Activated CD8-positive, alpha-beta T cell treated with anti-CD3 and anti-CD28 coated beads for 36 hours (primary cell): Measurements from ENCODE around the gene CRACDL. TPM values are rescaled to one million over a fixed set of nuclear protein-coding genes. Genes with fewer than 3 reads are reported as not detected.

ENCODE experiments used
- ATAC-seq: fragments of 200-7000 bp; cut with Tn5 transposase; one replicate; pipeline ENCODE4 v1.10.0; 2021; ENCODE audit warnings: mild to moderate bottlenecking, moderate library complexity
- CTCF ChIA-PET: fragments of 350-600 bp; sonication (Branson Sonifier 250); formaldehyde crosslinking; loops from one replicate; lab custom pipeline; 2021; ENCODE audit warnings: antibody characterized with exemption; lab: Charles Lee
- POLR2A ChIA-PET: fragments of 350-600 bp; sonication (Branson Sonifier 250); formaldehyde crosslinking; loops from one replicate; lab custom pipeline; 2021; ENCODE audit warnings: antibody characterized with exemption; lab: Charles Lee
- DNase-seq: peaks from one replicate; pipeline ENCODE4 v3.0.0-alpha.2; 2020
- H3K27ac Mint-ChIP-seq: one replicate; pipeline ENCODE4 v1.8.0; 2021; ENCODE audit warnings: mild to moderate bottlenecking, mixed read lengths
- H3K27me3 Mint-ChIP-seq: one replicate; pipeline ENCODE4 v1.8.0; 2021; ENCODE audit warnings: mixed read lengths
- H3K36me3 Mint-ChIP-seq: one replicate; pipeline ENCODE4 v1.8.0; 2021; ENCODE audit warnings: low read depth, mixed read lengths
- H3K4me1 Mint-ChIP-seq: one replicate; pipeline ENCODE4 v1.8.0; 2021; ENCODE audit warnings: low read depth, mixed read lengths
- H3K4me3 Mint-ChIP-seq: one replicate; pipeline ENCODE4 v1.8.0; 2021; ENCODE audit warnings: mild to moderate bottlenecking, moderate library complexity, mixed read lengths
- H3K9me3 Mint-ChIP-seq: one replicate; pipeline ENCODE4 v1.8.0; 2021; ENCODE audit warnings: mixed read lengths
- CTCF ChIP-seq: fragments of 200-600 bp; IDR thresholded peaks from one replicate; pipeline ENCODE4 v1.8.0; 2022; ENCODE audit warnings: antibody characterized with exemption, mild to moderate bottlenecking
- intact Hi-C: fragments of 100-400 bp; cut with micrococcal nuclease; formaldehyde crosslinking; loops from one replicate; pipeline ENCODE4 v1.10.0; 2022
- total RNA-seq, 2 experiments: library from RNA; stranded (reverse); gene quantifications; one replicate each; pipeline ENCODE4 v1.2.3, GENCODE V29; 2021

Gene CRACDL
- total RNA-seq, 2 experiments from 2014 or later = 0.09 to 0.38 TPM

- Mint-ChIP-seq H3K27me3 (peaks cover 43% of the 10 kb centered on the region), H3K27ac (no peak overlapping the region), H3K4me1 (peaks cover 5% of the 10 kb centered on the region), H3K36me3 (no peaks in the 10 kb centered on the region), H3K4me3 (no peak overlapping the region), H3K9me3 (no peaks in the 10 kb centered on the region)
- ChIA-PET CTCF (interaction anchor here (2.0 kb wide), 1 partner anchor 9 kb away, joined by 8 read pairs; no protein-coding TSS in a partner anchor), POLR2A (no interaction called here)
- ATAC-seq (no peak), DNase-seq (no peak)
- TF ChIP-seq CTCF = no peak
- intact Hi-C loops = loop anchor here (5.0 kb wide), 1 partner anchor 129 kb away; no protein-coding TSS in a partner anchor
These were observed 1.9 kb upstream of the CRACDL start for GRCh38 chr2:98937906-98938305.

- no peaks in the 10 kb centered on the region for H3K36me3 Mint-ChIP-seq
- no peaks in the 10 kb centered on the region for H3K9me3 Mint-ChIP-seq
- ATAC-seq (peak; percentile 52), DNase-seq (peak; percentile 62)
- H3K27ac Mint-ChIP-seq = no peak overlapping the region
- peaks cover 5% of the 10 kb centered on the region for H3K4me1 Mint-ChIP-seq
- peaks cover 43% of the 10 kb centered on the region for H3K27me3 Mint-ChIP-seq
- ChIA-PET POLR2A (interaction anchor here (1.0 kb wide), 1 partner anchor 15 kb away, joined by 3 read pairs; no protein-coding TSS in a partner anchor), CTCF (interaction anchor here (0.8 to 2.0 kb wide), 3 partner anchors 11 to 204 kb away, joined by 3 to 8 read pairs (median 4); no protein-coding TSS in a partner anchor)
- peak; percentile 13 for TF ChIP-seq CTCF
- intact Hi-C loops = loop anchor here (5.0 kb wide), 1 partner anchor 131 kb away; no protein-coding TSS in a partner anchor
- peak overlapping the region; percentile 67 for H3K4me3 Mint-ChIP-seq
These were observed 627 bp upstream of the CRACDL start for GRCh38 chr2:98936353-98937351.

GRCh38 chr2:98935111-98935770, 784 bp downstream of the CRACDL start:
- intact Hi-C loops = loop anchor here (5.0 kb wide), 1 partner anchor 132 kb away; no protein-coding TSS in a partner anchor
- CTCF ChIA-PET = interaction anchor here (0.6 to 0.8 kb wide), 2 partner anchors 131 to 273 kb away, joined by 3 read pairs; no protein-coding TSS in a partner anchor

GRCh38 chr2:98932778-98933343, 3.2 kb downstream of the CRACDL start:
- Mint-ChIP-seq H3K27me3 (peaks cover 33% of the 10 kb centered on the region), H3K36me3 (no peaks in the 10 kb centered on the region), H3K4me1 (peaks cover 5% of the 10 kb centered on the region), H3K4me3 (no peak overlapping the region), H3K9me3 (no peaks in the 10 kb centered on the region), H3K27ac (no peak overlapping the region)
- DNase-seq = no peak
- no peak for ATAC-seq
- intact Hi-C loops = no loop called here
- ChIA-PET CTCF (no interaction called here), POLR2A (interaction anchor here (0.9 to 1.0 kb wide), 2 partner anchors 38 to 194 kb away, joined by 3 read pairs; no protein-coding TSS in a partner anchor)
- TF ChIP-seq CTCF = no peak

More at GRCh38 chr2:98935111-98935770, 784 bp downstream of the CRACDL start:
- Mint-ChIP-seq H3K27ac (no peak overlapping the region), H3K36me3 (no peaks in the 10 kb centered on the region), H3K4me1 (peaks cover 5% of the 10 kb centered on the region), H3K27me3 (peaks cover 45% of the 10 kb centered on the region), H3K4me3 (peak overlapping the region; percentile 26), H3K9me3 (no peaks in the 10 kb centered on the region)
- no peak for DNase-seq
- TF ChIP-seq CTCF = no peak
- POLR2A ChIA-PET = interaction anchor here (0.5 kb wide), 1 partner anchor 723 kb away, joined by 3 read pairs; no protein-coding TSS in a partner anchor
- no peak for ATAC-seq
